Measurements from ENCODE around the gene ODR4. TPM values are rescaled to one million over a fixed set of nuclear protein-coding genes. Genes with fewer than 3 reads are reported as not detected.
"Not testable (repeated sequence)": the region's sequence is repeated elsewhere in the genome, so short reads cannot be mapped to it uniquely, and the experiment has no call there.

Gene ODR4
- total and polyA plus RNA-seq, 9 donors = 11.6 to 19.1 (median 15.4) TPM

GRCh38 chr1:186454981-186455380 is 79.3 kb downstream of the ODR4 start:
- WGBS, 3 donors = 75 to 81% (median 77%) methylated on average over 3 of the region's 3 CpGs
- intact Hi-C loops (cut with DNase I) = no loop called here
- H3K4me3 ChIP-seq = no peak overlapping the region
- H3K4me1 ChIP-seq (ENCODE audit: insufficient read depth) = no peaks in the 10 kb centered on the region
- H3K27ac ChIP-seq = no peak overlapping the region
- TF ChIP-seq EP300 (IDR thresholded peaks at IDR 0.05) = no peak
- no peaks in the 10 kb centered on the region for H3K9me3 ChIP-seq
- H3K36me3 ChIP-seq = no peaks in the 10 kb centered on the region
- DNase-seq = no peak
- H3K27me3 ChIP-seq = no peaks in the 10 kb centered on the region

- Histone ChIP-seq H3K4me3 (no peak overlapping the region), H3K27ac (no peak overlapping the region), H3K36me3 (no peaks in the 10 kb centered on the region), H3K9me3 (no peaks in the 10 kb centered on the region), H3K4me1 (ENCODE audit: insufficient read depth) (no peaks in the 10 kb centered on the region), H3K27me3 (no peaks in the 10 kb centered on the region)
- intact Hi-C loops (cut with DNase I) = no loop called here
- no peak for DNase-seq
- TF ChIP-seq EP300 (IDR thresholded peaks at IDR 0.05) = no peak
- no peak for TF ChIP-seq POLR2A (IDR thresholded peaks at IDR 0.05)
- TF ChIP-seq CTCF (IDR thresholded peaks at IDR 0.05) = no peak
- 69 to 79% (median 72%) methylated on average over 3 of the region's 3 CpGs for WGBS, 3 donors
Observed at GRCh38 chr1:186456729-186457255, 81.2 kb downstream of the ODR4 start.

GRCh38 chr1:186459161-186459560 is 83.5 kb downstream of the ODR4 start:
- H3K9me3 ChIP-seq; H3K27me3 ChIP-seq; H3K4me1 ChIP-seq (ENCODE audit: insufficient read depth); H3K4me3 ChIP-seq; H3K27ac ChIP-seq; intact Hi-C loops (cut with DNase I); H3K36me3 ChIP-seq; DNase-seq: not testable (repeated sequence)
- WGBS, 3 donors = 96 to 97% (median 96%) methylated on average over 14 of the region's 14 CpGs

- no peaks in the 10 kb centered on the region for H3K27me3 ChIP-seq
- no peaks in the 10 kb centered on the region for H3K9me3 ChIP-seq
- intact Hi-C loops (cut with DNase I) = no loop called here
- 91 to 97% (median 92%) methylated on average over 2 of the region's 2 CpGs for WGBS, 3 donors
- DNase-seq = no peak
- H3K4me1 ChIP-seq (ENCODE audit: insufficient read depth) = no peaks in the 10 kb centered on the region
- H3K36me3 ChIP-seq = no peaks in the 10 kb centered on the region
- no peak within 1 kb of the TSS for H3K4me3 ChIP-seq
- H3K27ac ChIP-seq = no peak within 1 kb of the TSS
- TF ChIP-seq CTCF (IDR thresholded peaks at IDR 0.05) (no peak), EP300 (IDR thresholded peaks at IDR 0.05) (no peak), POLR2A (IDR thresholded peaks at IDR 0.05) (no peak)
Observed at GRCh38 chr1:186461014-186461413, 85.4 kb downstream of the ODR4 start, which contains the start of gene PDC. TSS of gene PDC (minus strand) at chr1:186461114. CDS start at chr1:186449459, 11,655 bp downstream.

- WGBS, 3 donors = 50 to 57% (median 50%) methylated on average over 5 of the region's 5 CpGs
- Histone ChIP-seq H3K4me3 (no peak overlapping the region), H3K36me3 (no peaks in the 10 kb centered on the region), H3K4me1 (ENCODE audit: insufficient read depth) (no peaks in the 10 kb centered on the region), H3K27me3 (no peaks in the 10 kb centered on the region), H3K9me3 (no peaks in the 10 kb centered on the region), H3K27ac (no peak overlapping the region)
- no peak for DNase-seq
- intact Hi-C loops (cut with DNase I) = no loop called here
- TF ChIP-seq POLR2A (IDR thresholded peaks at IDR 0.05) (no peak), CTCF (IDR thresholded peaks at IDR 0.05) (no peak), EP300 (IDR thresholded peaks at IDR 0.05) (no peak)
Observed at GRCh38 chr1:186463511-186463910, 87.9 kb downstream of the ODR4 start.
